ENCODE data around the gene MAGOH. TPM values are rescaled to one million over a fixed set of nuclear protein-coding genes. Genes with fewer than 3 reads are reported as not detected.

Gene MAGOH
- polyA plus RNA-seq, 1 donor (not counting 4 experiments of a cell fraction or from before 2014, with no cell fraction given) = 104 TPM

DNA sequence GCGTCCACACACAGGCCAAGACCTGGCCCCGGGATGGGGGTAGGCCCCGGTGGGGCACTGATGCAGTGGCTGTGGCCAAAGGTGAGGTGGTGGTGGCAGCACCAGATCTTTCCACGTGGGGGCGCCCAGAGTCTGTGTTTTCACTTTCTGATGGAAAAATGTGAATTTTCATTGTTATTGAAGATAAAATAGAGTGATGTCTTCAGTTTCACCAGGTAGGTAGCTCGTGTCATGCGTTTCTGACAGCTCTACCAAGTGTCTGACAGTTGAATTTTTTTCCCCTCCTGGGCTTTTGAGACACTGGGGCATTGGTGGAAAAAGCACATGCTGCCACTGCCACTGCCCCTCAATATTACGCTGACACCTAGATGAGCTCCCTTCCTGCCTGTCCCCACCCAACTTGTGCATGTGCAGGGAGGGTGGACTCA is 40.0 kb upstream of the MAGOH start:
- H3K4me1 ChIP-seq (ENCODE audit: control insufficient read depth, extremely low read depth, insufficient read depth, low read length) = peaks cover 17% of the 10 kb centered on the region
- H3K27ac ChIP-seq (ENCODE audit: control insufficient read depth, insufficient read depth, low read length) = no peak overlapping the region
- H3K27me3 ChIP-seq (ENCODE audit: control insufficient read depth, extremely low read depth, insufficient read depth, low read length) = no peaks in the 10 kb centered on the region
- H3K9ac ChIP-seq (ENCODE audit: control insufficient read depth, extremely low read depth, insufficient read depth, low read length) = no peak overlapping the region
- no peaks in the 10 kb centered on the region for H3K79me2 ChIP-seq (ENCODE audit: control insufficient read depth, insufficient read depth, low read length)
- no peaks in the 10 kb centered on the region for H3K9me3 ChIP-seq (ENCODE audit: control insufficient read depth, low read depth, low read length)
- no peaks in the 10 kb centered on the region for H4K20me1 ChIP-seq (ENCODE audit: control insufficient read depth, extremely low read depth, insufficient read depth, low read length)
- H3K9me1 ChIP-seq (ENCODE audit: control insufficient read depth, extremely low read depth, insufficient read depth, low read length) = peaks cover 3% of the 10 kb centered on the region
- no peak overlapping the region for H2AFZ ChIP-seq (ENCODE audit: control insufficient read depth, low read length)
- no peak overlapping the region for H3K4me3 ChIP-seq (ENCODE audit: control insufficient read depth in 2 of 3, extremely low read depth in 1 of 3, insufficient read depth in 2 of 3, low read depth in 1 of 3, low read length in 3 of 3)
- TF ChIP-seq, protein P1, sequence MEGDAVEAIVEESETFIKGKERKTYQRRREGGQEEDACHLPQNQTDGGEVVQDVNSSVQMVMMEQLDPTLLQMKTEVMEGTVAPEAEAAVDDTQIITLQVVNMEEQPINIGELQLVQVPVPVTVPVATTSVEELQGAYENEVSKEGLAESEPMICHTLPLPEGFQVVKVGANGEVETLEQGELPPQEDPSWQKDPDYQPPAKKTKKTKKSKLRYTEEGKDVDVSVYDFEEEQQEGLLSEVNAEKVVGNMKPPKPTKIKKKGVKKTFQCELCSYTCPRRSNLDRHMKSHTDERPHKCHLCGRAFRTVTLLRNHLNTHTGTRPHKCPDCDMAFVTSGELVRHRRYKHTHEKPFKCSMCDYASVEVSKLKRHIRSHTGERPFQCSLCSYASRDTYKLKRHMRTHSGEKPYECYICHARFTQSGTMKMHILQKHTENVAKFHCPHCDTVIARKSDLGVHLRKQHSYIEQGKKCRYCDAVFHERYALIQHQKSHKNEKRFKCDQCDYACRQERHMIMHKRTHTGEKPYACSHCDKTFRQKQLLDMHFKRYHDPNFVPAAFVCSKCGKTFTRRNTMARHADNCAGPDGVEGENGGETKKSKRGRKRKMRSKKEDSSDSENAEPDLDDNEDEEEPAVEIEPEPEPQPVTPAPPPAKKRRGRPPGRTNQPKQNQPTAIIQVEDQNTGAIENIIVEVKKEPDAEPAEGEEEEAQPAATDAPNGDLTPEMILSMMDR (optimal IDR thresholded peaks at IDR 0.05 in 1 of 3, IDR thresholded peaks at IDR 0.05 in 1 of 3, conservative IDR thresholded peaks at IDR 0.05 in 1 of 3; ENCODE audit: extremely low read depth in 1 of 3, insufficient read depth in 2 of 3, low read length in 3 of 3) = peak; percentile 72 to 87 (median 77)
- no peak for TF ChIP-seq EZH2 (IDR thresholded peaks at IDR 0.05; ENCODE audit: low read length)
- DNase-seq (ENCODE audit: low read depth, low spot score) (no peak), FAIRE-seq (no peak)
- H3K4me2 ChIP-seq (ENCODE audit: control insufficient read depth, extremely low read depth, insufficient read depth, low read depth, low read length) = no peak overlapping the region
- H3K36me3 ChIP-seq (ENCODE audit: control insufficient read depth in 2 of 2, extremely low read depth in 1 of 2, insufficient read depth in 2 of 2, low read length in 2 of 2) = peaks cover 11 to 22% of the 10 kb centered on the region in 2 experiments
- dilution Hi-C loops (cut with MboI; ENCODE audit: extremely low pct_ligation_motif_present, low sequenced_read_pairs) = no loop called here

DNA sequence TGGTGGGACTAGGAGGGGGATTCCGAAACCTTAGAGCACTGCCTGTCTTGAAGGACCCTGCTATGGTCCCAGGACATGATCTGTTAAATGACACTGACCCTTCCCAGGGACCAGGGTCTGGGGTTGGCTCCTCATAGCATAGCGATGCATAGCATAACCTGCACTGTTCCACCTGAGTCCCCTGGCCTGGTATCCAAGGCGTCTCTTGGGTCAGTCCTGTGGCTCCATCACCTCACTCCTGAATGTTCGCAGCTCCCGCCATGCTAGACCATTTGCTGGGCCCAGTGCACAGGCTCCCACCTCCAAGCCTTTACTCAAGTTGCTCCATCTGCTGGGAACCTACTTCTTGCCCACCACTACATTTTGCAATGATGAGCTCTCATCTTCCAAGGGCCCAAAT is 39.0 kb upstream of the MAGOH start:
- peaks cover 11 to 23% of the 10 kb centered on the region in 2 experiments for H3K36me3 ChIP-seq (ENCODE audit: control insufficient read depth in 2 of 2, extremely low read depth in 1 of 2, insufficient read depth in 2 of 2, low read length in 2 of 2)
- peaks cover 6% of the 10 kb centered on the region for H3K9me1 ChIP-seq (ENCODE audit: control insufficient read depth, extremely low read depth, insufficient read depth, low read length)
- H3K79me2 ChIP-seq (ENCODE audit: control insufficient read depth, insufficient read depth, low read length) = no peaks in the 10 kb centered on the region
- no peak overlapping the region for H2AFZ ChIP-seq (ENCODE audit: control insufficient read depth, low read length)
- H3K27ac ChIP-seq (ENCODE audit: control insufficient read depth, insufficient read depth, low read length) = no peak overlapping the region
- H3K4me2 ChIP-seq (ENCODE audit: control insufficient read depth, extremely low read depth, insufficient read depth, low read depth, low read length) = no peak overlapping the region
- DNase-seq (ENCODE audit: low read depth, low spot score) (no peak), FAIRE-seq (no peak)
- no peaks in the 10 kb centered on the region for H3K9me3 ChIP-seq (ENCODE audit: control insufficient read depth, low read depth, low read length)
- H3K9ac ChIP-seq (ENCODE audit: control insufficient read depth, extremely low read depth, insufficient read depth, low read length) = no peak overlapping the region
- H3K27me3 ChIP-seq (ENCODE audit: control insufficient read depth, extremely low read depth, insufficient read depth, low read length) = no peaks in the 10 kb centered on the region
- peaks cover 24% of the 10 kb centered on the region for H3K4me1 ChIP-seq (ENCODE audit: control insufficient read depth, extremely low read depth, insufficient read depth, low read length)
- H3K4me3 ChIP-seq (ENCODE audit: control insufficient read depth in 2 of 3, extremely low read depth in 1 of 3, insufficient read depth in 2 of 3, low read depth in 1 of 3, low read length in 3 of 3) = no peak overlapping the region
- dilution Hi-C loops (cut with MboI; ENCODE audit: extremely low pct_ligation_motif_present, low sequenced_read_pairs) = no loop called here
- H4K20me1 ChIP-seq (ENCODE audit: control insufficient read depth, extremely low read depth, insufficient read depth, low read length) = no peaks in the 10 kb centered on the region
- TF ChIP-seq EZH2 (IDR thresholded peaks at IDR 0.05; ENCODE audit: low read length) = no peak
- TF ChIP-seq, protein P1 (optimal IDR thresholded peaks at IDR 0.05 in 1 of 3, IDR thresholded peaks at IDR 0.05 in 1 of 3, conservative IDR thresholded peaks at IDR 0.05 in 1 of 3; ENCODE audit: extremely low read depth in 1 of 3, insufficient read depth in 2 of 3, low read length in 3 of 3) = no peak
